GM19328 (cell line): ENCODE results near the gene SMAD4.
"Not testable (repeated sequence)": the region's sequence is repeated elsewhere in the genome, so short reads cannot be mapped to it uniquely, and the experiment has no call there.

Source experiments
- ATAC-seq: cut with Tn5 transposase; IDR thresholded peaks from one replicate; pipeline ENCODE4 v1.9.1; 2021; ENCODE audit warnings: mild to moderate bottlenecking, moderate library complexity; ENCODE audit not compliant: unreplicated experiment

Gene SMAD4

DNA sequence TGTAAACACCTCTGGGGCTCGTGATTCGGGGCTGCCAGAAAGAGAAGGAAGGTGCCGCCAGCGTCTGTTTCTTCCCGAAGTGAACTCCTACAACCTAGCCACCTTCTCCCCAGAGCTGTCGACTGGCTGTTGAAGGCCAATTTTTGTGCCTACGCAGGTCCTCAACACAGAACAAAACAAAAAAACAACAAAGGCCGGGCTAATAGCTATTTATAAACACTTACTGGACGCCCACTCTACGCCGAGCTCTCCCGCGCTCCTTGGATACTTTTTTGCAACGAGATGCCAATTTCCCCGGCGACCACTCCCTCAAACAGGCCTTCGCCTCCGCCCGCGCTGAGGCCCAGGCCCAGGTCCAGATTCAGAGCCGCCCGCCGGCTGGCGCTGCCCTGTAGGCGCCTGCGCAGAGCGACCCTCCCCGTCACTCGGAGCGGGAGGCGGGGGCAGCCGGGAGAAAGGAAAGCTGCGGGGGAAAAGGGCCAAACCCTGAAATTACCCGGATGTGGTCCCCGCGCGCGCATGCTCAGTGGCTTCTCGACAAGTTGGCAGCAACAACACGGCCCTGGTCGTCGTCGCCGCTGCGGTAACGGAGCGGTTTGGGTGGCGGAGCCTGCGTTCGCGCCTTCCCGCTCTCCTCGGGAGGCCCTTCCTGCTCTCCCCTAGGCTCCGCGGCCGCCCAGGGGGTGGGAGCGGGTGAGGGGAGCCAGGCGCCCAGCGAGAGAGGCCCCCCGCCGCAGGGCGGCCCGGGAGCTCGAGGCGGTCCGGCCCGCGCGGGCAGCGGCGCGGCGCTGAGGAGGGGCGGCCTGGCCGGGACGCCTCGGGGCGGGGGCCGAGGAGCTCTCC, at the start of gene SMAD4:
SMAD4 (plus strand) TSS at position 520 of the 843 bp plus-strand sequence. CDS start 16,834 bp downstream, outside the sequence.
- peak; percentile 67 for ATAC-seq

DNA sequence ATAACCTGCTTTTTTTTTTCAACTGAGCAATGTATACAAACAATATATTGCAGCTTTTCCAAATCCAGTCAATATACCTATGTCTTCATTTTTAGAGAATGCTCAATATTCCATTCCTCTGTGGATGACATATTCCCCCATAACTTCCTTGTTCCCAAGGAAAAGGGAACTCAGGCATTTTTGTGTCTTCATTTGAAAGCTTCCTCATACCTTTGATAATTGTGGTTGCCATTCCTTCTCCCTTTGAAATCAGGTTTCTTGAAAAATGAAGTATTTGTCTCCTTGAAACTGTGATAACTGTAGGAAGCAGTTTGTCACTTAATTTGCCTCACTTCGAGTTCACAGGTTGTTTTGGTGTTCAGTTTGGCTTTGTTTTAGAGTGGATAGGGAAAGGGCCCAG, 48.6 kb upstream of the SMAD4 start:
- no peak for ATAC-seq

GRCh38 chr18:50982086-50982801, 47.8 kb upstream of the SMAD4 start:
- ATAC-seq = no peak

DNA sequence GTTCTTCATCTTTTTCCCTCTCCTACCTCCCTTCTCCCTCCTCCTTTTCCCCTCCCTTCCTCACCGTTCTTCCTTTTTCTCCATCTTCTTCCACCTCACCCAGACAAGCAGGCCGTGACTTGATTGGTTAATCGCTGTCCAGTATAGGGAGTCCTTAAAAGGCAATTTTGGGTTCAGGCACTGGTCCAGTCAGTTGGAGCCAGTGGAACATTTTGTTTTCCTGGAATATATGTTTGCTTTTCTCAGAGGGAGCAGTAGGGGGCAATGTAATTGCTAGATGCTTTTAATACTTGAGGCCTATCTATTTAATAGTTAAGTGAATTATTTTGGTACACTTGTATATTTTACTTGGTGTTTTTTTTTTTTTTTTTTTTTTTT, 47.2 kb upstream of the SMAD4 start:
- ATAC-seq = no peak

DNA sequence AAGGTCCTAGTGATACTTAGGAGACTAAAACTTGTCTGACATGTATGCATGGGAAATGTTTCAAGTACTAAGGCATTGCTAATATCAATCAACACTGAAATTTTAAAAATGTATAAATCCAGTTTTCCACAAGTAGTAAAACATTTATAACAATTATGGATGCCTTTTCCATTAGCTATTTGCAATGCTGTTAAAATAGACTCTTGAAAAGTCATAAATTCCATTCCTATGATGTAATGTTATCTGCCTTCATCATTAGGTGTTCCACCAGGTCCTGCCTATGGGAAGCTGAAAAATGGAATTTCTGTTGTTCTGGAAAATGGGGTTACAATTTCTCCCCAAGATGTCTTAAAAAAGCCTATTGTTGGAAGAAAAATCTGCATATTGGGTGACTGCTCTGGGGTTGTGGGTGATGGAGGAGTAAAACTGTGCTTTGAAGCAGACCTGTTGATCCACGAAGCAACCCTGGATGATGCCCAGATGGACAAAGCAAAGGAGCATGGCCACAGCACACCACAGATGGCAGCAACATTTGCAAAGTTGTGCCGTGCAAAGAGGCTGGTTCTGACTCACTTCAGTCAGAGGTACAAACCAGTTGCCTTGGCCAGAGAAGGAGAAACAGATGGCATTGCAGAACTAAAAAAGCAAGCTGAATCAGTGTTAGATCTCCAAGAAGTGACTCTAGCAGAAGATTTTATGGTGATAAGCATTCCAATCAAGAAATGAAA, 43.5 kb upstream of the SMAD4 start:
- ATAC-seq = no peak

DNA sequence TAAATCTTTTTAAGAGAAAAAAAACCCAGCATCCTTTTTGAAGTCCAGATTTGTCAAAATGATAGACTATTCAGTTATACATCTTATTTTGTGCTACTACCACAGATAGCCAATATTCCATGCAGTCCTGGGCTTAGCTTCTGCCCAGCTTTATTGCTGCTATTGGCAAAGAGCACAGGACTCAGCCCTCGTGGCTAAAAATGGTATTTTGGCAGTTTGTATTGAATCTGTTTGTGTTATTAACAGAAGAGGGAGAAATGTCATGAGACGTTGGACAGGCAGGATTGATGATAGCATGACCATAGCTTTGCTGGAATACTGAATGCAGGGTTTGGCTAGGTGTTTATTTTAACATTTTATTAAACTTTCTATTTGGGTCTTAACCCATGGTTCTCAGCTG, 42.8 kb upstream of the SMAD4 start:
- ATAC-seq = no peak

- no peak for ATAC-seq
These were observed 40.3 kb upstream of the SMAD4 start for GRCh38 chr18:50989711-50990110.

- no peak for ATAC-seq
These were observed 37.7 kb upstream of the SMAD4 start for GRCh38 chr18:50992351-50992762.

GRCh38 chr18:50994031-50994430, 36.0 kb upstream of the SMAD4 start:
- ATAC-seq = no peak

GRCh38 chr18:51003174-51003573, 26.8 kb upstream of the SMAD4 start:
- not testable (repeated sequence) for ATAC-seq

- ATAC-seq = no peak
These were observed 23.8 kb upstream of the SMAD4 start for GRCh38 chr18:51006061-51006818.

DNA sequence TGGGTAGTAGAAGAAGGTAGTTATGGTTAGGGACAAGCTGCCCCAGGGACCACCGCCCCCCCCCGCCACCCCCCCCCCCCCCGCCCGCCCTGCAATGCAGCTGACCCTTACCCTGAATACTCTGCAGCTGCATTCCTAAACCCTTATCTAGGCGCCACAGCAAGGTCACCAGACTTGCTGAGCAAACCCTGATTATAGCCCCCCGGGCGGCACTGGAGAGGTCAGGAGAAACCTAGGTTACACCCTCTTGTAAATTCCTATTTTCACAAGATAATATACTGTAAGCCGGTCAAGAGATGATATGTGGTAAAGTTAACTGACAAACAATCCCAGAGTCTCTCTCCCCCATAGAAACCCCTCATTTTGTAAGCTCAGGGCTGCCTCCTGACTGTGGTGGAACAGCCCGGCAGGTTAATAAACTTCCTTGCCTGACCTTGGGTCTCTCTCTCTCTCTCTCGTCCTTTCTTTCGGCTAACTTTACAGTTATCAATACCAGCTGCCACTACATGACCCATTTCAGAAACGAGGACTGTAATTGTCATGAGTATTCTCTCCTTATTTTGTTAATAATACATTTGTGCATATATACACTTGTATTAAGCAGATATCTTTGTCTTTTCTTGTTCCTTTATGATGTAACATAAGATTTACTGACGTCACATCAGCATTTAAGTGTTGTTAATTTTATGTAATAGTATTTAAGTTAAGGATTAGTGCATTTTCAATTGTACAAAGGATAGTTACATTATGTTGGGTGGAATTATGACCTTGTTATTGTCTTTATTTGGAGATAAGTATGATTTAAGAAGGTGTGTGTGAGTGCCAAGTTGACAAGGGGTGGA, 22.8 kb upstream of the SMAD4 start:
- no peak for ATAC-seq

GRCh38 chr18:51007790-51008139, 22.2 kb upstream of the SMAD4 start:
- no peak for ATAC-seq

GRCh38 chr18:51009072-51009471, 20.9 kb upstream of the SMAD4 start:
- ATAC-seq = no peak

- ATAC-seq = no peak
These were observed 19.8 kb upstream of the SMAD4 start for GRCh38 chr18:51010218-51010617.

- ATAC-seq = no peak
These were observed 18.3 kb upstream of the SMAD4 start for GRCh38 chr18:51011709-51012108.

GRCh38 chr18:51012441-51012840, 17.6 kb upstream of the SMAD4 start:
- ATAC-seq = no peak

GRCh38 chr18:51013259-51013658, 16.8 kb upstream of the SMAD4 start:
- no peak for ATAC-seq

- ATAC-seq = no peak
These were observed 12.7 kb upstream of the SMAD4 start for GRCh38 chr18:51017140-51017879.
